ENCODE measurements around the gene CFAP99. TPM values are rescaled to one million over a fixed set of nuclear protein-coding genes. Genes with fewer than 3 reads are reported as not detected.

CFAP99 gene
- total and polyA plus RNA-seq, 9 of the 15 experiments (the other 6 are each of a cell fraction or from before 2014, with no cell fraction given): 0.07 to 0.18 (median 0.09) TPM; not detected in 6

DNA sequence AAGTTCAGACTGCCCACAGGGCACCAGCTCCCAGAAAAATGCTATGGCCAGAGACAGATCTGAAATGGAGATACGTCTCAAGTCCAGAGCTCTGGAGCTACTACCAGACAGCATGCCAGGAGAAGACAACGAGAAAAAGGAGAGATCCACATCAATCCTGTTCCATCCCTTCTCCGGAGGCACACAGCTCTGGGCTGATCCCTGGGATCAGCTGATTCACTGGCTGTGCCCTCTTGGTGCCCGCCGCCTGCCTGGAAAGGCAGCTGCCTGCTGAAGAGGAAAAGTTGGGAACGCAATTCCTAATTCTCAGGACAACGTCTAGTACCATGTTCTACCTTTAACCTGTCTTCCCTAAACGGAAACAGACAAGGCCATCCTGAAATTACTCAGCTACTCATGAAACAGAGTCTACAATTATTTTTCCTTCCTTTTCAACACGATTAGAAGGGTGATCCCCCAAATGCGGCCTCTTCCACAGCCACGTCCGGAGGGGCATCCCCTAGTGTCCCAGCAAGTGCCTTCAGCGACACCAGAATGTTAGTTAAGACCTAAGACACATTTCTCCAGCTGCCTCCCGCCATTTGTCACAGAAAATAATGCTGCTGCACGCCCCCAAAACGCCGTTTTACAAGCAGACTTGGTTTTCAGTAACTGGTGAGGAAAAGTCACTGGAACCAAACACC, 2.7 kb upstream of the CFAP99 start (continued):
- TF ChIP-seq, protein P1, sequence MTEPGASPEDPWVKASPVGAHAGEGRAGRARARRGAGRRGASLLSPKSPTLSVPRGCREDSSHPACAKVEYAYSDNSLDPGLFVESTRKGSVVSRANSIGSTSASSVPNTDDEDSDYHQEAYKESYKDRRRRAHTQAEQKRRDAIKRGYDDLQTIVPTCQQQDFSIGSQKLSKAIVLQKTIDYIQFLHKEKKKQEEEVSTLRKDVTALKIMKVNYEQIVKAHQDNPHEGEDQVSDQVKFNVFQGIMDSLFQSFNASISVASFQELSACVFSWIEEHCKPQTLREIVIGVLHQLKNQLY (CRISPR knock-in tag; conservative IDR thresholded peaks at IDR 0.05): no peak
- TF ChIP-seq ZNF41 (CRISPR knock-in tag; conservative IDR thresholded peaks at IDR 0.05) (no peak), ADNP (tag; IDR thresholded peaks at IDR 0.05) (no peak), HDAC8 (tag; IDR thresholded peaks at IDR 0.05) (no peak), DIDO1 (tag; IDR thresholded peaks at IDR 0.05; ENCODE audit: low read depth) (no peak), ZNF583 (CRISPR knock-in tag; IDR thresholded peaks at IDR 0.05) (no peak), TBP (optimal IDR thresholded peaks at IDR 0.05; ENCODE audit: low read depth, low read length) (peak; percentile 30), OTX1 (CRISPR knock-in tag; IDR thresholded peaks at IDR 0.05) (no peak)
- TF ChIP-seq, protein P2, sequence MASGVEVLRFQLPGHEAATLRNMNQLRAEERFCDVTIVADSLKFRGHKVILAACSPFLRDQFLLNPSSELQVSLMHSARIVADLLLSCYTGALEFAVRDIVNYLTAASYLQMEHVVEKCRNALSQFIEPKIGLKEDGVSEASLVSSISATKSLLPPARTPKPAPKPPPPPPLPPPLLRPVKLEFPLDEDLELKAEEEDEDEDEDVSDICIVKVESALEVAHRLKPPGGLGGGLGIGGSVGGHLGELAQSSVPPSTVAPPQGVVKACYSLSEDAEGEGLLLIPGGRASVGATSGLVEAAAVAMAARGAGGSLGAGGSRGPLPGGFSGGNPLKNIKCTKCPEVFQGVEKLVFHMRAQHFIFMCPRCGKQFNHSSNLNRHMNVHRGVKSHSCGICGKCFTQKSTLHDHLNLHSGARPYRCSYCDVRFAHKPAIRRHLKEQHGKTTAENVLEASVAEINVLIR (CRISPR knock-in tag; IDR thresholded peaks at IDR 0.05): no peak
- TF ChIP-seq, protein P3, sequence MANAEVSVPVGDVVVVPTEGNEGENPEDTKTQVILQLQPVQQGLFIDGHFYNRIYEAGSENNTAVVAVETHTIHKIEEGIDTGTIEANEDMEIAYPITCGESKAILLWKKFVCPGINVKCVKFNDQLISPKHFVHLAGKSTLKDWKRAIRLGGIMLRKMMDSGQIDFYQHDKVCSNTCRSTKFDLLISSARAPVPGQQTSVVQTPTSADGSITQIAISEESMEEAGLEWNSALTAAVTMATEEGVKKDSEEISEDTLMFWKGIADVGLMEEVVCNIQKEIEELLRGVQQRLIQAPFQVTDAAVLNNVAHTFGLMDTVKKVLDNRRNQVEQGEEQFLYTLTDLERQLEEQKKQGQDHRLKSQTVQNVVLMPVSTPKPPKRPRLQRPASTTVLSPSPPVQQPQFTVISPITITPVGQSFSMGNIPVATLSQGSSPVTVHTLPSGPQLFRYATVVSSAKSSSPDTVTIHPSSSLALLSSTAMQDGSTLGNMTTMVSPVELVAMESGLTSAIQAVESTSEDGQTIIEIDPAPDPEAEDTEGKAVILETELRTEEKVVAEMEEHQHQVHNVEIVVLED (CRISPR knock-in tag; IDR thresholded peaks at IDR 0.05): no peak
- TF ChIP-seq, protein P4, sequence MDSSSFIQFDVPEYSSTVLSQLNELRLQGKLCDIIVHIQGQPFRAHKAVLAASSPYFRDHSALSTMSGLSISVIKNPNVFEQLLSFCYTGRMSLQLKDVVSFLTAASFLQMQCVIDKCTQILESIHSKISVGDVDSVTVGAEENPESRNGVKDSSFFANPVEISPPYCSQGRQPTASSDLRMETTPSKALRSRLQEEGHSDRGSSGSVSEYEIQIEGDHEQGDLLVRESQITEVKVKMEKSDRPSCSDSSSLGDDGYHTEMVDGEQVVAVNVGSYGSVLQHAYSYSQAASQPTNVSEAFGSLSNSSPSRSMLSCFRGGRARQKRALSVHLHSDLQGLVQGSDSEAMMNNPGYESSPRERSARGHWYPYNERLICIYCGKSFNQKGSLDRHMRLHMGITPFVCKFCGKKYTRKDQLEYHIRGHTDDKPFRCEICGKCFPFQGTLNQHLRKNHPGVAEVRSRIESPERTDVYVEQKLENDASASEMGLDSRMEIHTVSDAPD (CRISPR knock-in tag; IDR thresholded peaks at IDR 0.05): no peak
- TF ChIP-seq, protein P5, sequence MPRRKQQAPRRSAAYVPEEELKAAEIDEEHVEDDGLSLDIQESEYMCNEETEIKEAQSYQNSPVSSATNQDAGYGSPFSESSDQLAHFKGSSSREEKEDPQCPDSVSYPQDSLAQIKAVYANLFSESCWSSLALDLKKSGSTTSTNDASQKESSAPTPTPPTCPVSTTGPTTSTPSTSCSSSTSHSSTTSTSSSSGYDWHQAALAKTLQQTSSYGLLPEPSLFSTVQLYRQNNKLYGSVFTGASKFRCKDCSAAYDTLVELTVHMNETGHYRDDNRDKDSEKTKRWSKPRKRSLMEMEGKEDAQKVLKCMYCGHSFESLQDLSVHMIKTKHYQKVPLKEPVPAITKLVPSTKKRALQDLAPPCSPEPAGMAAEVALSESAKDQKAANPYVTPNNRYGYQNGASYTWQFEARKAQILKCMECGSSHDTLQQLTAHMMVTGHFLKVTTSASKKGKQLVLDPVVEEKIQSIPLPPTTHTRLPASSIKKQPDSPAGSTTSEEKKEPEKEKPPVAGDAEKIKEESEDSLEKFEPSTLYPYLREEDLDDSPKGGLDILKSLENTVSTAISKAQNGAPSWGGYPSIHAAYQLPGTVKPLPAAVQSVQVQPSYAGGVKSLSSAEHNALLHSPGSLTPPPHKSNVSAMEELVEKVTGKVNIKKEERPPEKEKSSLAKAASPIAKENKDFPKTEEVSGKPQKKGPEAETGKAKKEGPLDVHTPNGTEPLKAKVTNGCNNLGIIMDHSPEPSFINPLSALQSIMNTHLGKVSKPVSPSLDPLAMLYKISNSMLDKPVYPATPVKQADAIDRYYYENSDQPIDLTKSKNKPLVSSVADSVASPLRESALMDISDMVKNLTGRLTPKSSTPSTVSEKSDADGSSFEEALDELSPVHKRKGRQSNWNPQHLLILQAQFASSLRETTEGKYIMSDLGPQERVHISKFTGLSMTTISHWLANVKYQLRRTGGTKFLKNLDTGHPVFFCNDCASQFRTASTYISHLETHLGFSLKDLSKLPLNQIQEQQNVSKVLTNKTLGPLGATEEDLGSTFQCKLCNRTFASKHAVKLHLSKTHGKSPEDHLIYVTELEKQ (CRISPR knock-in tag; IDR thresholded peaks at IDR 0.05): no peak
- TF ChIP-seq, protein P6, sequence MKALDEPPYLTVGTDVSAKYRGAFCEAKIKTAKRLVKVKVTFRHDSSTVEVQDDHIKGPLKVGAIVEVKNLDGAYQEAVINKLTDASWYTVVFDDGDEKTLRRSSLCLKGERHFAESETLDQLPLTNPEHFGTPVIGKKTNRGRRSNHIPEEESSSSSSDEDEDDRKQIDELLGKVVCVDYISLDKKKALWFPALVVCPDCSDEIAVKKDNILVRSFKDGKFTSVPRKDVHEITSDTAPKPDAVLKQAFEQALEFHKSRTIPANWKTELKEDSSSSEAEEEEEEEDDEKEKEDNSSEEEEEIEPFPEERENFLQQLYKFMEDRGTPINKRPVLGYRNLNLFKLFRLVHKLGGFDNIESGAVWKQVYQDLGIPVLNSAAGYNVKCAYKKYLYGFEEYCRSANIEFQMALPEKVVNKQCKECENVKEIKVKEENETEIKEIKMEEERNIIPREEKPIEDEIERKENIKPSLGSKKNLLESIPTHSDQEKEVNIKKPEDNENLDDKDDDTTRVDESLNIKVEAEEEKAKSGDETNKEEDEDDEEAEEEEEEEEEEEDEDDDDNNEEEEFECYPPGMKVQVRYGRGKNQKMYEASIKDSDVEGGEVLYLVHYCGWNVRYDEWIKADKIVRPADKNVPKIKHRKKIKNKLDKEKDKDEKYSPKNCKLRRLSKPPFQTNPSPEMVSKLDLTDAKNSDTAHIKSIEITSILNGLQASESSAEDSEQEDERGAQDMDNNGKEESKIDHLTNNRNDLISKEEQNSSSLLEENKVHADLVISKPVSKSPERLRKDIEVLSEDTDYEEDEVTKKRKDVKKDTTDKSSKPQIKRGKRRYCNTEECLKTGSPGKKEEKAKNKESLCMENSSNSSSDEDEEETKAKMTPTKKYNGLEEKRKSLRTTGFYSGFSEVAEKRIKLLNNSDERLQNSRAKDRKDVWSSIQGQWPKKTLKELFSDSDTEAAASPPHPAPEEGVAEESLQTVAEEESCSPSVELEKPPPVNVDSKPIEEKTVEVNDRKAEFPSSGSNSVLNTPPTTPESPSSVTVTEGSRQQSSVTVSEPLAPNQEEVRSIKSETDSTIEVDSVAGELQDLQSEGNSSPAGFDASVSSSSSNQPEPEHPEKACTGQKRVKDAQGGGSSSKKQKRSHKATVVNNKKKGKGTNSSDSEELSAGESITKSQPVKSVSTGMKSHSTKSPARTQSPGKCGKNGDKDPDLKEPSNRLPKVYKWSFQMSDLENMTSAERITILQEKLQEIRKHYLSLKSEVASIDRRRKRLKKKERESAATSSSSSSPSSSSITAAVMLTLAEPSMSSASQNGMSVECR (CRISPR knock-in tag; IDR thresholded peaks at IDR 0.05): no peak
- TF ChIP-seq, protein P7, sequence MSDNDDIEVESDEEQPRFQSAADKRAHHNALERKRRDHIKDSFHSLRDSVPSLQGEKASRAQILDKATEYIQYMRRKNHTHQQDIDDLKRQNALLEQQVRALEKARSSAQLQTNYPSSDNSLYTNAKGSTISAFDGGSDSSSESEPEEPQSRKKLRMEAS (CRISPR knock-in tag; IDR thresholded peaks at IDR 0.05): no peak

All from K562 (cell line).